ENCODE results near the gene THOC7.

GRCh38 chr3:63875510-63875909 is 11.9 kb upstream of the THOC7 start:
- no peak for TF ChIP-seq CTCF (IDR thresholded peaks at IDR 0.05)
- no peak for TF ChIP-seq POLR2A (IDR thresholded peaks at IDR 0.05)
- no peak for TF ChIP-seq POLR2AphosphoS5 (IDR thresholded peaks at IDR 0.05)
